Muscle layer of colon (tissue), 2 donors: ENCODE results near the gene TCP11.

Source experiments
- H3K27ac ChIP-seq: one replicate; pipeline ENCODE4 v1.7.0; 2013; ENCODE audit warnings: low read depth, mild to moderate bottlenecking, low read length, moderate library complexity
- H3K27me3 ChIP-seq, 2 donors: one replicate each; pipeline ENCODE4 v1.7.0; 2013; ENCODE audit warnings: low read length in 2 of 2, mild to moderate bottlenecking in 2 of 2; ENCODE audit not compliant: insufficient read depth in 2 of 2, control insufficient read depth in 1 of 2
- H3K36me3 ChIP-seq: one replicate; pipeline ENCODE4 v1.7.0; 2013; ENCODE audit warnings: mild to moderate bottlenecking, low read length; ENCODE audit not compliant: insufficient read depth
- H3K4me1 ChIP-seq: one replicate; pipeline ENCODE4 v1.7.0; 2013; ENCODE audit warnings: mild to moderate bottlenecking, low read length; ENCODE audit not compliant: insufficient read depth
- H3K4me3 ChIP-seq, 2 donors: one replicate each; pipeline ENCODE4 v1.7.0; 2013; ENCODE audit warnings: low read length in 2 of 2, low read depth in 1 of 2, mild to moderate bottlenecking in 1 of 2, moderate library complexity in 1 of 2
- H3K9ac ChIP-seq: one replicate; pipeline ENCODE4 v1.7.0; 2013; ENCODE audit warnings: low read length
- H3K9me3 ChIP-seq: one replicate; pipeline ENCODE4 v1.7.0; 2013; ENCODE audit warnings: mild to moderate bottlenecking, low read length
- donor health status: abdominal sarcoma.
- donor health status: Adenocarcinoma of cecum.

Gene TCP11

DNA sequence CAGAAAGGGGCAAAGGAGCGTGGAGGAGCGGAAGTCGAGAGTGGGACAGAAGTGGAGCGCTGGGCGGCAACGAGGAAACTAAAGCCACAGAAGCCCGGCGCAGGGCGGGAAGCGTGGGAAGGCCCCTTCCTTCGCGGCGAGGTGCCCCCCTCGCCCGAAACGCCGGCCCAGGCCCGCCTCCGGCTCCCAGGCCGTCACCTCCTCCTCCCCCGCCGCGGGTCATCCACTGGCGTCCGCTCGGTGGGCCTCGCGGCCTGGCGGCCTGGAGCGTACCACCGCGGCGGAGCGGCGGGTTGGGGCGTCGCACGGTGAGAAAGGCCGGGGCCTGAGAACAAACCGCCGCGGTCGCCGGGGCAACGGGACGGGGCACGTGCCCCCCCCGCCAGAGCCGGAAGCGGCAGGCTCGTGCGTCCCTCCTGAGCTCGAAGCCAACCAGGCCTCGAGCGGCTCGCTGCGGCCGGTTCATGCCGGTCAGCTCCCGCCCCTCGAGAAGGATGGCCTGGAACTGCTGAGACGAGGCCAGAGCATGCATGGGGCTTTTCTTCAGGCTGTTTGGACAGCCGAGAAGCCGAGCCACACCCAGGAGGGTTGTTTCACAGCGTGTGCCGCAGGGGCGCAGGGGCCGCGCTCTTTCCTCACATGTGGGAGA, at the start of gene TCP11:
Gene TCP11, minus strand, starts transcription at position 333 of the 649 bp plus-strand sequence. CDS start 469 bp downstream, outside the sequence.
- Histone ChIP-seq H3K36me3 (no peaks in the 10 kb centered on the region), H3K9me3 (no peaks in the 10 kb centered on the region), H3K27ac (no peak within 1 kb of the TSS), H3K27me3 (peaks cover 0 to 4% of the 10 kb centered on the region in 2 donors), H3K4me3 (no peak within 1 kb of the TSS), H3K4me1 (peaks cover 4% of the 10 kb centered on the region), H3K9ac (no peak within 1 kb of the TSS)

DNA sequence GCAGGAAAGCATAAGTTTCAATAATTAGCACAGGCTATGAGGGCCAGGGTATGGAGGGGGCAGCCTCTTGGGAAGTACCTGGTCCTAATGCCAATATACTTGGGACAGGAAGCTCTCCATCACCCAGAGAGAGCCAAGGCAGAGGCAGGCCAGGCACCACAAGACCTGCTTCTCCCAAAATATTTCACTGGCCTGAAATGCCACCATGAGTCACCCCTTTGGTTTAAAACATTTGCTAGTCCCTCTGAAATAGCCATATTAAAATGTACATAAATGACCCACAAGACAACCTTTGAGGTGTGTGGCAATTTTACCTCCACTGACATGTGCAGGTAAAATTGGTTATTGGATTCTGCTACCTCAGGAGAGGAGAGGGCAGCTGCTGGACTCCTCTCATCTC, 49.2 kb upstream of the TCP11 start:
- Histone ChIP-seq H3K27me3 (no peaks in the 10 kb centered on the region), H3K9me3 (no peaks in the 10 kb centered on the region), H3K9ac (no peak overlapping the region), H3K27ac (no peak overlapping the region), H3K36me3 (no peaks in the 10 kb centered on the region), H3K4me3 (no peak overlapping the region), H3K4me1 (no peaks in the 10 kb centered on the region)

DNA sequence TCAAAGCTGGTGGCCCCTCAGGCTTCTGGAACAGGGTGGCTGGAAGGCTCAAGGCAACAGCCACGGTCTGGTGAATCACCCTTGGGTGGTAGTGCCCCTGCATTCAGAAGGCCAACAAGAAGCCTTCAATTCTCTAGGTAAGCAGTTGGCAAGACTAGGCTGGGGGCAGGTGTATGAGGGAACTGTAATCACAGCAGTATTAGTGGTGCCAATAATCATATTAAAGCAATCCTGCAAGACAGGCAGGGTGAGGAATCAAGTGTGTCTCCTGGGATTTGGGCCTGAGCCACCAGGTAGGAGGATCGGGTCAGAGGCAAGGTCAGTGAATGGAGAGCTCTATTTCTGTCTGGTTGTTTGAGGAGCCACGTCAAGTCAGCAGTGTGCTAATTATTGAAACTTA, 47.7 kb upstream of the TCP11 start:
- no peak overlapping the region for H3K9ac ChIP-seq
- no peaks in the 10 kb centered on the region for H3K36me3 ChIP-seq
- no peaks in the 10 kb centered on the region for H3K9me3 ChIP-seq
- no peaks in the 10 kb centered on the region for H3K27me3 ChIP-seq
- no peak overlapping the region for H3K4me3 ChIP-seq
- H3K27ac ChIP-seq = no peak overlapping the region
- no peaks in the 10 kb centered on the region for H3K4me1 ChIP-seq

DNA sequence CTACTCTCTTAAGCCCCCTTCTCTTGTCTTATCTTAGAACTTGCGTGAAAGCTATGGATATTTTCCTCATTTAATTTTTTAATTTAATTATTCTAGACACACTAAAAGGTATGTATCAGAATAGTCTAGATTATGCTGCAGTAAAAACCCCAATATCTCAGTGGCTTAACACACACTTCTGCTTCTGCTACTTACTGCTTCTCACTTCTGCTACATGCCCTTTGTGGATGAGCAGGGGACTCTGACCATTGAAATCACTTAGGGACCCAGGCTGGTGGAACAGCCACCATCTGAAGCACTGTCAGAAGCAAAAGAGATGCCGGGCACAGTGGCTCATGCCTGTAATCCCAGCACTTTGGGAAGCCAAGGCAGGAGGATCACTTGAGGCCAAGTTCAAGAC, 45.4 kb upstream of the TCP11 start:
- peaks cover 5% of the 10 kb centered on the region for H3K4me1 ChIP-seq
- H3K9me3 ChIP-seq = no peaks in the 10 kb centered on the region
- H3K4me3 ChIP-seq = no peak overlapping the region
- H3K36me3 ChIP-seq = no peaks in the 10 kb centered on the region
- no peak overlapping the region for H3K27ac ChIP-seq
- no peaks in the 10 kb centered on the region for H3K27me3 ChIP-seq
- H3K9ac ChIP-seq = no peak overlapping the region

DNA sequence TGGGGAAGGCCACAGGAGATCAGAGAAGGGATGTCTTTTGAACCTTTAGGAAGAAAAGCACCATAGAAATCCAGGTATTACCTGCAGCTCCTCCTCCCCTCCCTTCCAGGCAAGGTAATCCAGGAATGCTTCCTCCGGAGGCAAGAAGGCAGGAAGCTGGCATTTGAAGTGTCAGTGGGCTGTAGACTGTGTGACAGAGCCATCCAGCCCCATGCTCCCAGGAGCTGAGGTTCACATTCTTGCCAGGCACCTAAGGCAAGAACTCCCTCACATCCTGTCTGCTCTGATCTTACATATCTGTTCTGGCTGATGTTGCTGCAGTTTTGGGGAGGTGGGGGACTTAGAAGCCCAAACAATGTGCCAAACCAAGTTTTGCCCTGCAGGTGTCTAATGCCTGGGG, 44.8 kb upstream of the TCP11 start:
- Histone ChIP-seq H3K4me3 (no peak overlapping the region), H3K27me3 (no peaks in the 10 kb centered on the region), H3K9me3 (no peaks in the 10 kb centered on the region), H3K9ac (no peak overlapping the region), H3K36me3 (no peaks in the 10 kb centered on the region), H3K27ac (no peak overlapping the region), H3K4me1 (peaks cover 11% of the 10 kb centered on the region)

DNA sequence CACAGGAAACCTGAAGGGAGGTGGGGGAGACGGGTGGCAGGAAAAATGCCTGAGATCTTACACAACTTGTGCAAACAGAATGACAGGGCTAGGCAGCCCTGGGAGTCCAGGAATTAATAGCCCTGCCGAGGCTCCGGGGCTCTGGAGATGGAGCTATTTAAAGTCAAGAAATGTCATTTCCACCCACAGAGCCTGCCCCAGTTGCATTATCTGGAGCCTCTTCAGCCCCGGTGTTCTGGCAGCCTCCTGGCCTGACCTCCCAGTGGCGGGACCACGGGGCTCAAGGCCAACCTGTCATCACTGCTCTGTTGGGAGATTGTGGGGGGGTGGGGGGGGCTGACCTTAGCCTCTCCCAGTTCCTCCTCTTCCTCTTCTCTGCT, 44.2 kb upstream of the TCP11 start:
- Histone ChIP-seq H3K9ac (no peak overlapping the region), H3K4me3 (no peak overlapping the region), H3K27ac (no peak overlapping the region), H3K9me3 (no peaks in the 10 kb centered on the region), H3K36me3 (no peaks in the 10 kb centered on the region), H3K4me1 (peaks cover 15% of the 10 kb centered on the region), H3K27me3 (no peaks in the 10 kb centered on the region)

DNA sequence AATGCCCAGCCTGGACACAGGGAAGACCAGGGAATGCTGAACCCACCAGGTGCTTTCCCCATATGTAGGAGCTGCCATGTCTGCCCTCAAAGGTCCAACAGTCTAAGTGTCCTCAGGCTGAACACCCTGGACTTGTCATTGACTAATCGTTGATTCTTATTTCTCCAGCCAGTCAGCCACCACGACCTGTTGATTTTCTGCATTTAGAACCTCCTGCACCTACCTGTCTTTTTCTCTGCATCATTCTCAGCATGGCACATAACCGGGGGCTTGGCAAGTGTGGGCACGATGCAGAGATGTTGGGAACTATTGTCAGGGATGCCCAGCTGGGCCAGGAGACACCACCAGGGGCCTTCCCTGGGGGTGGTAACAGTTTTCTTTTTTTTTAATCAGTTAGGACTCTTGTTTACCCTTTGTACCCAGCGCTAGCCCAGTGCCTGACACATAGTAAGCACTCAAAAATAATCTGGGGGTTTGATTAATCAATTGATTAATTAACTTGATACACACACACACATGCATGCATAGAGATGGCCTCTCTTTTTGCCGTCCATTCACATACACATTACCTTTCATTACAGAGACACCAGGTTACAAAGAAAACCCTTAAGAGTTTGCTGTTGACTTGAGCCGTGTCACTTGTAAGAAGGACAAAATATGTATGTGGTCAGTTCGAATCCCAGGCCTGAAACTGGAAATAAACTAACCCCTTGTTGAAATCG, 43.6 kb upstream of the TCP11 start:
- Histone ChIP-seq H3K4me1 (peaks cover 21% of the 10 kb centered on the region), H3K9ac (no peak overlapping the region), H3K27ac (no peak overlapping the region), H3K27me3 (no peaks in the 10 kb centered on the region), H3K4me3 (no peak overlapping the region), H3K36me3 (no peaks in the 10 kb centered on the region), H3K9me3 (no peaks in the 10 kb centered on the region)

DNA sequence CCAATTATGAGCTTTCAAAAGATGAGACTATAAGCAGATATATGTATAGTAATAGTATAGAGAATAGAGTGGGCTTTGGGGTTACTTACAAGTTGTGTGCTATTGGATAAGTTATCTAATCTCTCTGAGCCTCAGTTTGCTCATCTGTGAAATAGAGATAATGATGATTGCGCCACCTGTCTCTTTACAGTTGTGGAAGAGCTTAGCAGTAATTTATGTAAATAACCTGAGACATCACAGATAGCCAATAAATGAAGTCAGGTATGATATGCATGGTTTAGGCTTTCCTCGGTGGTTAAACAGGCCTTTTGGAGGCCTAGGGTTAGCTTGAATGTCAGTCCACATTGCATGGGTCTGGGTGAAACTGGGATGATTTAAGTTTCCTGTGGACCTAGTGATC, 42.8 kb upstream of the TCP11 start:
- Histone ChIP-seq H3K9me3 (no peaks in the 10 kb centered on the region), H3K4me3 (no peak overlapping the region), H3K27ac (no peak overlapping the region), H3K27me3 (no peaks in the 10 kb centered on the region), H3K4me1 (peaks cover 29% of the 10 kb centered on the region), H3K9ac (no peak overlapping the region), H3K36me3 (no peaks in the 10 kb centered on the region)

DNA sequence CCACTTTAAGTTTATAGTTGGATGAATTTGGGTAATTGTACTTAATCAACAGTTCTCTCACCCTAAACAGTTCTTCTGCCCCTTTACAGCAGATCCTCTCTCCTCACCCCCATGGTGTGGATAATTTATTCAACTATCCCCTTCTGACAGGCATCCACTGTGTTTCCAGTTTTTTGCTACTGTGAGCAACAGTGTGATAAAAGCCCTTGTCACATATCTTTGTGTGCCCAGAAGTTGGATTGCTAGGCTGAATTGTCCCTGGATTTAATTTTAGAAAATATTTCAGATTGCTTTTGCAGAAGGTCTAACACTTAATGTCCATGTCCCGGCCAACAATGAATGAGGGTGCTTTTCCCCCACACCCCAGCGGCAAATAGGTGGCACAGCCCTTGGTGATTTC, 42.1 kb upstream of the TCP11 start:
- Histone ChIP-seq H3K27ac (no peak overlapping the region), H3K36me3 (no peaks in the 10 kb centered on the region), H3K27me3 (no peaks in the 10 kb centered on the region), H3K9me3 (no peaks in the 10 kb centered on the region), H3K9ac (no peak overlapping the region), H3K4me1 (peaks cover 30% of the 10 kb centered on the region), H3K4me3 (no peak overlapping the region)

DNA sequence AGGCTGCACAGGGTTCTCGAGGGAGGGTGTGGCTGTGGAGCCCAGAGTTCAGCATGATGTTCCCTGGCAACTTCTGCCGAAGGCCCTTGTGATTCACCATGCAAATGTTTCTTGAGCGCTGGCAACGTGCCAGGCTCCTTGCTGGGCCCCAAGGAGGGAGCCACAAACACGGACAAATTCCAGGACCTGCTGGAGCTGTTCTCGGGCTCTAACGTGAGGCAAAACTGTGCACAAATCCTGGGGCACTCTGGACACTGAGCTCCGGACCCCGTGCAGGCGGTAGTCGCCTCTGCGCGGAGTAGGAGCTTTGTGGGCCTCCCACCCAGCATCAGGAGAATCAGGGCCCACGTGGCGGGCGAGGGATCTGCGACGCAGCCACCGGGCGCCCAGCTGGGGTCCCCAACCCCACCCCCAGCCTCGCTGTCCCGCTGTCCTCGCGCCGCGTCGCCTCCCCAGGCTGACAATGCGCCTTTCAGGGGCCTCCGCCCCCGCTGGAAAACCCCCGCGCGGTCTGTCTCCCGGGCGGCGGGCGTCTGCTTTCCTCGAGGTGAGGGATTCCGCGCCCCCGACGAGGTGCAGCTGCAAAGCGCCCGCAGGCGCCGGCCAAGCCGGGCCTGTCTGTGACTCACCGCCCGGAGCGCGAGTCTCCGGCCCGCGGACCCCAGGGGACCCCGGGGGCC, 40.9 kb upstream of the TCP11 start:
- no peak overlapping the region for H3K27ac ChIP-seq

DNA sequence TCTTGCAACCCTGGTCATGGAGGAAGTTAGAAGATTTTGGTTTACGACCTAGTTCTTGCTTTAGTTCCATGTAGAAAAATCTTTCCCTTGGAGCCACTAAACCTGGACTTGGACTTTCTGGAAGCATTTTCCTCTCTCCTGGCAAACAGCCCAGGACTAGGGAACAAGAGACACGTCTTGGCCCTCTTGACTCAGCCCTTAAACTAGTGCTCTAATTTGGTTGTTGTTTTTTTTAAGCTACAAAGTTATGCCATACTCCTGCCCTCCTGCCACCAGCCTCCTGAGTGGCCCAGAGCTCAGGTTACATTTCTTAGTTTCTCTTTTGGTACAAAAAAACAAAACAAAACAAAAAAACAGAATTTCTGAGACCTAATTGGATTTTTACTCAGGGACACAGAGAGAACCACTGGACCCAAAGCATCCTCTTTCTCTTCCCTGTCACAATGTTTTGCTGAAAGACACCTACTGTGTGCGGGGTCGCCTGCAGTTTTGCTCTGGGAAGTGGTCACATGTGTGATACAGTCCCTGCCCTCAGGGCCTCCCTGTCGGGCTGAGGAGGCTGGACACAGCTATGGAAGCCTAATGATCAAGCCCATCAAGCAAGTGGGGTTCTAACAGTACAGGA, 40.3 kb upstream of the TCP11 start:
- no peaks in the 10 kb centered on the region for H3K9me3 ChIP-seq
- H3K4me1 ChIP-seq = peaks cover 30% of the 10 kb centered on the region
- no peaks in the 10 kb centered on the region for H3K36me3 ChIP-seq
- H3K27me3 ChIP-seq = no peaks in the 10 kb centered on the region
- no peak overlapping the region for H3K4me3 ChIP-seq
- no peak overlapping the region for H3K27ac ChIP-seq
- H3K9ac ChIP-seq = no peak overlapping the region

More for the DNA sequence above, 40.9 kb upstream of the TCP11 start:
- H3K4me3 ChIP-seq = no peak overlapping the region
- H3K9ac ChIP-seq = no peak overlapping the region
- H3K27me3 ChIP-seq = no peaks in the 10 kb centered on the region
- no peaks in the 10 kb centered on the region for H3K9me3 ChIP-seq
- no peaks in the 10 kb centered on the region for H3K36me3 ChIP-seq
- H3K4me1 ChIP-seq = peaks cover 30% of the 10 kb centered on the region
